SH-SY5Y (cell line): Measurements from ENCODE around the gene RPS21.

Experiments used
- GATA2 ChIP-seq: IDR thresholded peaks from 2 replicates; pipeline ENCODE4 v1.6.1; 2011; ENCODE audit warnings: mild to moderate bottlenecking, low read depth, low read length
- GATA3 ChIP-seq: IDR thresholded peaks from 2 replicates; pipeline ENCODE4 v1.6.1; 2011; ENCODE audit warnings: low read depth, mild to moderate bottlenecking, low read length, moderate library complexity

- TF ChIP-seq GATA2 (no peak), GATA3 (no peak)
These were observed 21.7 kb downstream of the RPS21 start for GRCh38 chr20:62408640-62409039.
